Stomach (tissue), 9 donors: ENCODE results near the gene HAT1. TPM values are rescaled to one million over a fixed set of nuclear protein-coding genes. Genes with fewer than 3 reads are reported as not detected.

ENCODE experiments used
- DNase-seq, 2 donors: peaks; one replicate each; pipeline versions ENCODE4 v3.0.0 to v3.0.0-alpha.2; 2013 to 2019
- H3K27ac ChIP-seq, 5 donors: fragments of 200-600 bp in 4 of 5; sonication (generic) in 4 of 5; one replicate each; pipeline ENCODE4 v1.5.1; 2013 to 2019; ENCODE audit warnings: mild to moderate bottlenecking in 1 of 5, moderate library complexity in 1 of 5
- H3K27me3 ChIP-seq, 3 donors: fragments of 200-600 bp; sonication (generic); one replicate each; pipeline ENCODE4 v1.5.1; 2017 to 2019; ENCODE audit warnings: mixed run types in 1 of 3
- H3K36me3 ChIP-seq, 4 donors: fragments of 200-600 bp; sonication (generic); 1 replicate in 3 of 4; 2 replicates in 1 of 4; pipeline ENCODE4 v1.5.1; 2016 to 2019
- H3K4me1 ChIP-seq, 4 donors: fragments of 200-600 bp; sonication (generic); one replicate each; pipeline ENCODE4 v1.5.1; 2016 to 2019
- H3K4me3 ChIP-seq, 4 donors: fragments of 200-600 bp; sonication (generic) in 3 of 4; one replicate each; pipeline ENCODE4 v1.5.1; 2016 to 2019; ENCODE audit warnings: mild to moderate bottlenecking in 1 of 4
- H3K9me3 ChIP-seq, 4 donors: fragments of 200-600 bp; sonication (generic); one replicate each; pipeline ENCODE4 v1.5.1; 2016 to 2019
- EP300 ChIP-seq: sonication (generic); formaldehyde crosslinking; IDR thresholded peaks from one replicate; pipeline ENCODE4 v1.6.1; 2017; ENCODE audit warnings: antibody characterized with exemption
- POLR2A ChIP-seq, 4 donors: fragments of 450-650 bp; IDR thresholded peaks; one replicate each; pipeline ENCODE4 v1.6.1; 2016; ENCODE audit warnings: antibody characterized with exemption in 4 of 4, control low read depth in 2 of 4, mild to moderate bottlenecking in 1 of 4, moderate library complexity in 1 of 4
- POLR2AphosphoS5 ChIP-seq, 3 donors: sonication (generic); formaldehyde crosslinking; IDR thresholded peaks; one replicate each; pipeline ENCODE4 v1.6.1; 2016; ENCODE audit warnings: antibody characterized with exemption in 3 of 3
- WGBS, 5 donors: extraction: QIAGEN DNeasy Blood & Tissue Kit in 3 of 5; methylation state at CpG; one replicate each; pipeline versions ENCODE4 v1.1.5 to v1.1.7; 2013 to 2018; 5-methylcytosine and 5-hydroxymethylcytosine counted together
- intact Hi-C: fragments of 100-400 bp; cut with DNase I; formaldehyde crosslinking; loops from one replicate; pipeline ENCODE4 v1.15.1; 2023; ENCODE audit warnings: low total_unique reads
- polyA plus RNA-seq, 3 donors: library from polyadenylated mRNA; stranded (reverse); fragments of 200-250 nt; gene quantifications; one replicate each; pipeline ENCODE4 v1.2.3, GENCODE V29; 2013
- total RNA-seq, 5 donors: library from RNA; depleted of rRNA; stranded (reverse); fragments of >200 nt; gene quantifications; one replicate each; pipeline versions ENCODE4 v1.1.0 to v1.2.3, GENCODE V29; 2014 to 2016
- TF ChIP-seq, protein P1 (sequence below), 7 experiments: fragments of 450-650 bp in 4 of 7; fragments of 200-600 bp in 3 of 7; sonication (generic) in 3 of 7; IDR thresholded peaks; one replicate each; pipeline ENCODE4 v1.5.1; 2016 to 2019; ENCODE audit warnings: antibody characterized with exemption in 7 of 7, control low read depth in 2 of 7, mild to moderate bottlenecking in 1 of 7
- donor health status: healthy with polysubstance abuse.
- donor health status: Bipolar disorder and iron deficiency.
- donor health status: healthy.

Gene HAT1
- total and polyA plus RNA-seq, 8 donors, result 2.9 to 59.8 (median 26.6) TPM

DNA sequence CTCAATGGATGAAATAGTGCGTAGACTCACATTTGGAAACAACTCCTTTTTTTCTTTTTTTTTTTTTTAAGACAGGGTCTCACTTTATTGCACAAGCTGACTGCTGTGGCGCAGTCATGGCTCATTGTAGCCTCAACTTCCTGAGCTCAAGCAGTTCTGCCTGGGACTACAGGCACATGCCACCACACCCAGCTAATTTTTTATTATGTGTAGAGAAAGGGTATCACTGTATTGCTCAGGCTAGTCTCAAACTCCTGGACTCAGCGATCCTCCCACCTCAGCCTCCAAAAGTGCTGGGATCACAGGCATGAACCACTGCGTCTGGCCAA, 17.4 kb downstream of the HAT1 start:
- WGBS, 5 donors, result 87 to 97% (median 93%) methylated on average over 4 of the region's 4 CpGs
- TF ChIP-seq, protein P1, sequence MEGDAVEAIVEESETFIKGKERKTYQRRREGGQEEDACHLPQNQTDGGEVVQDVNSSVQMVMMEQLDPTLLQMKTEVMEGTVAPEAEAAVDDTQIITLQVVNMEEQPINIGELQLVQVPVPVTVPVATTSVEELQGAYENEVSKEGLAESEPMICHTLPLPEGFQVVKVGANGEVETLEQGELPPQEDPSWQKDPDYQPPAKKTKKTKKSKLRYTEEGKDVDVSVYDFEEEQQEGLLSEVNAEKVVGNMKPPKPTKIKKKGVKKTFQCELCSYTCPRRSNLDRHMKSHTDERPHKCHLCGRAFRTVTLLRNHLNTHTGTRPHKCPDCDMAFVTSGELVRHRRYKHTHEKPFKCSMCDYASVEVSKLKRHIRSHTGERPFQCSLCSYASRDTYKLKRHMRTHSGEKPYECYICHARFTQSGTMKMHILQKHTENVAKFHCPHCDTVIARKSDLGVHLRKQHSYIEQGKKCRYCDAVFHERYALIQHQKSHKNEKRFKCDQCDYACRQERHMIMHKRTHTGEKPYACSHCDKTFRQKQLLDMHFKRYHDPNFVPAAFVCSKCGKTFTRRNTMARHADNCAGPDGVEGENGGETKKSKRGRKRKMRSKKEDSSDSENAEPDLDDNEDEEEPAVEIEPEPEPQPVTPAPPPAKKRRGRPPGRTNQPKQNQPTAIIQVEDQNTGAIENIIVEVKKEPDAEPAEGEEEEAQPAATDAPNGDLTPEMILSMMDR (IDR thresholded peaks at IDR 0.05), result no peak
- TF ChIP-seq EP300 (no peak), POLR2AphosphoS5 (IDR thresholded peaks at IDR 0.05) (no peak), POLR2A (IDR thresholded peaks at IDR 0.05) (no peak)
- Histone ChIP-seq H3K27me3 (no peaks in the 10 kb centered on the region), H3K9me3 (no peaks in the 10 kb centered on the region), H3K27ac (no peak overlapping the region), H3K36me3 (peaks cover 0 to 12% (median 8%) of the 10 kb centered on the region in 4 donors), H3K4me1 (peaks cover 0 to 9% (median 0%) of the 10 kb centered on the region in 4 donors), H3K4me3 (no peak overlapping the region)
- DNase-seq, result no peak
- intact Hi-C loops, result no loop called here

DNA sequence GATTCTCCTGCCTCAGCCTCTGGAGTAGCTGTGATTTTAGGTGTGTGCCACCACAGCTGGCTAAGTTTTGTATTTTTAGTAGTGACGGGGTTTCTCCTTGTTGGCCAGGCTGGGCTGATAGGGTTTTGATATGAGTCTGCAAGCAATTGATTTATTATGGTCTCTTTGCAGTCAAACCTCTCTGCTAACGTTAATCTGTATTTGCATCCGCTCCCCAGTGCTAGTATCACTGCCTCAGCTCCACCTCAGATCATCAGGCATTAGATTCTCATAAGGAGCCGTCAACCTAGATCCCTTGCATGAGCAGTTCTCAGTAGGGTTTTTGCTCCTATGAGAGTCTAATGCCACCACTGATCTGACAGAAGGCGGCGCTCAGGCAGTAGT, 19.0 kb downstream of the HAT1 start:
- Histone ChIP-seq H3K9me3 (no peaks in the 10 kb centered on the region), H3K27me3 (no peaks in the 10 kb centered on the region), H3K36me3 (peaks cover 0 to 12% (median 8%) of the 10 kb centered on the region in 4 donors), H3K4me3 (no peak overlapping the region), H3K27ac (no peak overlapping the region), H3K4me1 (peaks cover 0 to 3% (median 0%) of the 10 kb centered on the region in 4 donors)
- intact Hi-C loops, result no loop called here
- TF ChIP-seq, protein P1 (IDR thresholded peaks at IDR 0.05), result no peak
- TF ChIP-seq POLR2A (IDR thresholded peaks at IDR 0.05) (no peak), EP300 (no peak), POLR2AphosphoS5 (IDR thresholded peaks at IDR 0.05) (no peak)
- DNase-seq, result no peak
- WGBS, 5 donors, result 95 to 98% (median 97%) methylated on average over 6 of the region's 6 CpGs

DNA sequence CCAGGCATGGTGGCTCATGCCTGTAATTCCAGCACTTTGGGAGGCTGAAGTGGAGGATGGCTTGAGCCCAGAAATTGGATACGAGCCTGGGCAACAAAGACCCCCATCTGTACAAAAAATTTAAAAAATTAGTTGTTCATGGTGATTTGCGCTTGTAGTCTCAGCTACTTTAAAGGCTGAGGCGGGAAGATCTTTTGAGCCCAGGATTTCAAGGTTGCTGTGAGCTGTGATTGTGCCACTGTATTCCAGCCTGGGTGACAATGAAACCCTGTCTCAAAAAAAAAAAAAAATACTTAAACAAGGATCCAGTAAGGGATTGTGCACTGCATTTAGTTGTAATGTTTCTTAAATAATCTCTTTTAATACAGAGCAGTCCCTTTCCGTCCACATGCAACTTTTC, 21.6 kb downstream of the HAT1 start:
- Histone ChIP-seq H3K4me3 (no peak overlapping the region), H3K9me3 (no peaks in the 10 kb centered on the region), H3K27ac (no peak overlapping the region), H3K4me1 (no peaks in the 10 kb centered on the region), H3K27me3 (no peaks in the 10 kb centered on the region), H3K36me3 (peaks cover 0 to 31% (median 21%) of the 10 kb centered on the region in 4 donors)
- intact Hi-C loops, result no loop called here
- TF ChIP-seq POLR2A (IDR thresholded peaks at IDR 0.05), result no peak
- TF ChIP-seq POLR2AphosphoS5 (IDR thresholded peaks at IDR 0.05), result no peak
- TF ChIP-seq, protein P1 (IDR thresholded peaks at IDR 0.05), result no peak
- TF ChIP-seq EP300, result no peak
- 90 to 97% (median 95%) methylated on average over 4 of the region's 4 CpGs for WGBS, 5 donors
- no peak for DNase-seq

DNA sequence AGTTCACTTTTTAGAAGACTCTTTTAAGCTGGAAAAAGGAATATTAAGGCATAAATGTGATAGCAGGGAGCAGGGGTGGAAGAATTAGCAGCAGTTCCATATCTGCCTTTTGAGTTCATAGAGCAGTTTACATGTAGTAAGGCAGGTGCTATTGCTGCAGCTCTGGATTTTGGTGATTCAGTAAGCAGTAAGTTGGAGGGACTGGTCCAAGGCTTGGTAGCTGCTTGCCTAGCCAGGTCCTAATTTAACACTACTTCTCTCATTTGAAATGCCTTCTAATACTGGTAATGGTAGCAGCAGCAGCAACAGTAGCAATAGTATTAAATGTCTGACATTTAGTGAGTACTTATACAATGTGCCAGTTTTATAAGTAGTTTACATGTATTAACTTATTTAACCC, 30.0 kb downstream of the HAT1 start:
- Histone ChIP-seq H3K9me3 (no peaks in the 10 kb centered on the region), H3K27ac (no peak overlapping the region), H3K4me3 (no peak overlapping the region), H3K4me1 (peaks cover 0 to 16% (median 2%) of the 10 kb centered on the region in 4 donors), H3K36me3 (peaks cover 4 to 63% (median 31%) of the 10 kb centered on the region in 4 donors), H3K27me3 (no peaks in the 10 kb centered on the region)
- no peak for TF ChIP-seq POLR2AphosphoS5 (IDR thresholded peaks at IDR 0.05)
- no peak for TF ChIP-seq POLR2A (IDR thresholded peaks at IDR 0.05)
- TF ChIP-seq, protein P1 (IDR thresholded peaks at IDR 0.05), result no peak
- TF ChIP-seq EP300, result no peak
- DNase-seq, result no peak
- intact Hi-C loops, result no loop called here
